Renal cortex interstitium (tissue), 15 donors: ENCODE measurements around the gene CD69. TPM values are rescaled to one million over a fixed set of nuclear protein-coding genes. Genes with fewer than 3 reads are reported as not detected.

ENCODE experiments used
- DNase-seq, 11 donors: peaks; one replicate each; pipeline ENCODE4 v3.0.0-alpha.2; 2013; ENCODE audit warnings: low read depth in 9 of 11, low spot score in 4 of 11; ENCODE audit errors: extremely low read depth in 1 of 11
- long read RNA-seq, 16 experiments: transcript quantifications; one replicate each; lab custom pipeline, GENCODE V29; 2026
- polyA plus RNA-seq, 3 donors: library from polyadenylated mRNA; unstranded; fragments of 120-200 nt; gene quantifications; one replicate each; pipeline ENCODE4 v1.2.1, GENCODE V29; 2013; ENCODE audit not compliant: insufficient read length in 3 of 3

The CD69 gene
- polyA plus RNA-seq, result 1 to 10 TPM; 1.3 to 5.2 (median 3.4) TPM
- long read RNA-seq, donor 1, result 0 reads
- long read RNA-seq, donor 2, result 0 reads
- long read RNA-seq, donor 3, partial matches to known transcripts, result 0 of 4 reads
- long read RNA-seq, donor 3, other reads (novel, unspliced or antisense), result 0 of 4 reads
- long read RNA-seq, donor 4, partial matches to known transcripts, result 0 of 1 reads
- long read RNA-seq, donor 4, other reads (novel, unspliced or antisense), result 0 of 1 reads
- long read RNA-seq, donor 5, result 0 reads
- long read RNA-seq, donor 6, result 0 reads
- long read RNA-seq, donor 7, result 0 reads
- long read RNA-seq, donor 8, result 0 reads
- long read RNA-seq, donor 9, result 0 reads
- long read RNA-seq, donor 10, result 0 reads
- long read RNA-seq, donor 11, partial matches to known transcripts, result 0 of 2 reads
- long read RNA-seq, donor 11, other reads (novel, unspliced or antisense), result 0 of 2 reads
- long read RNA-seq, donor 12, result 0 reads
- long read RNA-seq, donor 13, result 0 reads
- long read RNA-seq, donor 14, result 0 reads
- long read RNA-seq, donor 15, result 0 reads
- long read RNA-seq, donor 16, partial matches to known transcripts, result 0 of 1 reads
- long read RNA-seq, donor 16, other reads (novel, unspliced or antisense), result 0 of 1 reads

DNA sequence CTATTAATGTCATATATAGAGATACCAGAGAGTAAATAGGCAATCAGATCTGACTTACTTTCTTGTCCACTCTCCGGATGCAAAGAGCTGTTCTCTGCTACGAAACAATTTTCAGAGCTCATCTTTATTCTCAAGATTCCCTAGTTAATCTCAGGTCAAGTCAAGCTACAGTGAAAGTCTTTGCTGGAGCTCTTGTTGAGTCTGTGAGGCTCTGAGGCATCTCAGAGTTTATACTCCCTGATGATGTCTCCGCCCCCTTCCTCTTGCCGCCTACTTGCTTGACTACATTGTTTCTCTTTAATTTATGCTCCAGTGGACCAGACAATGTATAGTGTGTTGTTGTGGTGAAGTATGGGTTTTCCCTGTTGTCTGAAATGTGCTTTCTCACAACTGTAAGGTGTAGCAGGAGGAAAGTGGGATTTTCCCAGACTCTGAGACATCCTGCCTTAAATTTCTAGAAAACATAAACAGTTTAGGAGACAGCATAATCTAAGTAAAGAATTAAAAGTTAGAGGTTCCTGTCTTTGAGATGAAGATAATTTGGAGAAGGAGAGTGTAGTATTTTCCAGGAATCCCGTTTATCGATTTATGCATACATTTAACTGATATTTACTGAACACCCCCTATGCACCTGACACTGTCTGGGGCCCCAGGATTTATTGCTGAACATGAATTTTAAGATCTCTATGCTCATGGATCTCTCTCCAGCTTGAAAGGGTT is at the start of gene CD69:
CD69 (minus strand) TSS at position 203 of the 720 bp plus-strand sequence; CDS start at position 122, 81 bp downstream.
- peak in 1 of 11 donors; percentile 24 for DNase-seq

DNA sequence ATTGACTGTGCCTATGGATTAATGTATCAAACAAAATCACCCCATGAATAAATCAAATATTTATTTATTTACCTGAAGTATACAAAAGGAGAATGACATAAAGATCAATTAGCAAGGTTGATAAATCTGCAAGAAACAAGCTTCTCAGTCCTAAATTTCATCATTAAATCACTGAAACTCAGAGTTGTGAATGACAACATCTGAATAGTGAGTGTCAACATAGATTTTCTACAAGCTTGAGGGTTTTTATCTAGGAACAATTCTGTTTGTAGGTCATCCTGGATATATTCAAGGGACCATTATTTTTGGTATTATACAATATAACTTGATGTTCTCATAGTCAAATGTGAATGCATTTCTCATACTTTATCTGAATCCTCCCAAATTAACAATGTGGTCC is 49.2 kb upstream of the CD69 start:
- no peak for DNase-seq

DNA sequence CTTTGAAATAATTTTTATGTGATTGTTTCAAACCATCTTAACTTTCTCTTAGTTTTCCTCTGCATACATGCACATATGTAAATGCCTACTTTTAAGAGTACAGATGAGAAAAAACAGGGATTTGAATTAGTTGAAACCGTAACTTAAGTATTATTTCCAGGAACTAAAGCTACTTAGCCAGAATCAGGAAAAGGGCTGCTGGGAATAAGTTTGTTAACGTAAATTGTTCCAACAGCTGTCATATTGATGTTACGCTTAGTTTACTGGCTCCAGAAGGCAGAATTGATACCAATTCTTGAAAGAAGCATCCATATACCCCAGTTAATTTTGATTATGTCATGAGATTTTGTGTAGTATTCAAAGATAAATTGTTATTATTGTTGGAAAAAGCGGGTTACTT is 48.6 kb upstream of the CD69 start:
- no peak for DNase-seq

DNA sequence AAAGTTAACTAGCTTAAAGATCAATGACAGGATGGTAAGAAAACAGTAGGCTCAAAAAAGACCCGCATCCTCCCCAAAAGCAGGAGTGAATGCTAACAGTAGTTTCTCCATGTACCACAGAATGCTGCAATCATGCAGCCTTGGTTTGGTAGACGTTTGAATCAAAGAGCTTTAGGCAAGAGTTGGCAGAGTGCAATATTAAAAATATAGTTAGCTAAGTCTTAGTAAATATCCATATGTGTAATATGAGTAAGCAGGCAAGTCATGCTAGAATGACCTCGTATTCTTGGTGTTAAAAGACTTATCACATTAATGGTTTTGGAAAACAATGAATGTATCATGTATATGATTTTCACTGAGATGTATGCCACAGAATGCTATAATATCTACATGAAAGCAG is 47.8 kb upstream of the CD69 start:
- no peak for DNase-seq

DNA sequence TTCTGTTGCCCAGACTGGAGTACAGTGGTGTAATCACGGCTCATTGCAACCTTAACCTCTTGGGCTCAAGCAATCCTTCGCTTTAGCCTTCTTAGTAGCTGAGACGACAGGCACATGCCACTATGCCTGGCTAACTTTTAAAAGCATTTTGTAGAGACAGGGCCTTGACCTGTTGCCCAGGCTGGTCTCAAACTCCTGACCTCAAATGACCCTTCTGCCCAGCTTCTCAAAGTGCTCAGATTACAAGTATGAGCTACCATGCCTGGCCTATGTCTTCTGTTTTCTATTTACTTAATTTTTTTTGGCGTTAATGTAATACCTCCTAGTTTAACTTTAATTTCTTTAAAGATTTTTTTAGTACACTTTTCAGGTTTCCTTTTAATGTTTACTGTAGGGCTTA is 46.0 kb upstream of the CD69 start:
- no peak for DNase-seq

DNA sequence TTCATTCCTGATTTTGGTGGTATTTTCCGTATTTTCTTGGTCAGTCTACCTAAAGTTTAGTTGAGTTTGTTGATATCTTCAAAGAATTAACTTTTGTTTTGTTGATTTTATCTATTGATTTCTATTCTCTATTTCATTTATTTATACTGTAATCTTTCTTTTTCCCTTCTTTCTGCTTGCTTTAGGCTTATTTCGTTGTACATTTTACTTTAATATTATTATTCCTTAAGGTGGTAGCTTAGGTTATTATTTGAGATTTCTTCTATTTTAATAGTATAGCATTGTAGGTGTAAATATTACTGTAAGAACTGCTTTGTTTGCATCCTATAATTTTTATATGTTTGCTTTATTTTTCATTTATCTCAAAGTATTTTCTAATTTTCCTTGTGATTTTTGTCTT is 45.2 kb upstream of the CD69 start:
- no peak for DNase-seq

DNA sequence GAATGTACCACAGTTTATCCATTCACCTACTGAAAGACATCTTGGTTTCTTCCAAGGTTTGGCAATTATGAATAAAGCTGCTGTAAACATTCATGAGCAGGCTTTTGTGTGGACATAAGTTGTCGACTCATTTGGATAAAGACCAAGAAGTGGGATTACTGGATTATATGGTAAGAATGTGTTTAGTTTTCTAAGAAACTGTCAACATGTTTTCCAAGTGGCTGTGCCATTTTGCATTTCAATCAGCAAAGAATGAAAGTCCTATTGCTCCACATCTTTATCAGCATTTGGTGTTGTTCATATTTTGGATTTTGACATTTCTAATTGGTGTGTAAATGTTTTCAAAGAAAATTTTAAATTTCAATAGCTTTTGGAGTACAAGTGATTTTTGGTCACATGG is 39.3 kb upstream of the CD69 start:
- DNase-seq, result no peak

DNA sequence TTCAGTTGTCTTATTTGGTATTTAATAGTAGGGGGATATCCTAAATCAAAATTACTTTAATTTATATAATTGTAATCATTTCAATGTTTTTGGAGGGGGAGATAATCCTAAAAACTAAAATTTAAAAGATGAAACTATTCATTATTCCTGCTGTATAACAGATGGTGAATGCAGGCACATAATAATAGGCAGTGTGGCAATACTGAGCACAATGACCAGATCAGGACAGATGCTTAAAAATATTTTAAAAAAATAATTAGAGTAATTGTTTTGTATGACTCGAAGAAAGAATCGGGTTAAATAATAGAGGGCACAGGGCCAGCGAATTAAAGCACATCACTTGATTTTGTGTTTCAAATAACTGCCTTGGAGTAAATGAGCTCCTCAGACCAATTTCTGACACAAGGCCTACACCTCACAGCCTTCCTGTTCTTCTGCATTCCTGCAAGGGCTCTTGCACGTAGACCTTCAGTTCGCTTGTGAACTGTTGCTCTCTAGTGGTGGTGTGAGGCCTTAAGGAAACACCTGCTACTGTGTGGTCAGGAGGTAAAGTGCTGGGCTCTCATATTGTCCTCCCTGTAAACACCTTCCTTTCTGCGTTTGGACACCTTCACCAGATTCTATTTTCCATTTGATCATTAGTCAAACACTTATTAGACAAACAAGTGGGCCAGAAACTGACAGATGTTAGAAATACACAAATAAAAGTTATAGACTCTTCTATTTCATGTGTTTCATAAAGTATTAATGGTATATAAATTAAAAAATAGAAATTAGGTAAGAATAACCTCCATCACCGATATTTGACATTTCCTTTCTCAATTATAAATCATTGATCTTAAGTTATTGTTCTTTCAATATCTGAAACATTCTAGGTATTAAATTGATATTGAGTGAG is 37.3 kb upstream of the CD69 start:
- DNase-seq, result peak in 10 of 11 donors; percentile 26 to 67 (median 47)

DNA sequence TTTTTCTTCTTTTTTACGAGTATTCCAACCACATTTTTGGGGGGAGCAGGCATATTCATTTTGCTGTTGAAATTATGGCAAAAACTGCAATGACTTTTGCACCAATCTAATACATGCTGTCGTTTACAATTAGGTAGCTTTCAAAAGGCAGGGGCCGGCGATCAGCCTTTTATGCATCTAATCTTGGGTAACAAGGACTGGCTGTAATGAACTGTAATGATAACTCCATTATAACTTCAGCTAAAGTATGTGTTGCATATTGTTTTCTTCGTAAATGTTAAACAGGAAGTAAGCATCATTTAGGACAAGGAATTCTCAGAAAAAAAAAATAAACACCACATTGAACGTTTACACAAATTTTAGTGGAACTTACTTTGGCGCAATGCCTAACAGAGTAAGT is 36.3 kb upstream of the CD69 start:
- no peak for DNase-seq

DNA sequence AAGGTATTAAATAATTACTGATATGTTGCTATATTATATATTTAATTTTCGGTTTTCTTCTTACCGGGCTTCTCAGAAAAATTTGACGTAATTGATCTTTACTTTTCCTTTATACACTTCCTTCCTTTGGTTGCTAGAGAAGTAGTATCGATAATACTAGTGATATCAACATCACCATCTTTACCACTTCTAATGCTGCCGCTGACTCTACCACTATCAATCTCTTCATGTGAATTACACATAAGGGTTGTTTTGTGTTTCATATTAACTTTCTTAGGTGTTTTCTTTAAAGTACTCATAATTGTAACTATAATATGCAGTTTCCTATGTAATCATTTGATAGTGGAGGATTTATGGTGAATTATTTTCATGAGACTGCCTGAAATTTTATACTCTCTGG is 35.6 kb upstream of the CD69 start:
- DNase-seq, result no peak

DNA sequence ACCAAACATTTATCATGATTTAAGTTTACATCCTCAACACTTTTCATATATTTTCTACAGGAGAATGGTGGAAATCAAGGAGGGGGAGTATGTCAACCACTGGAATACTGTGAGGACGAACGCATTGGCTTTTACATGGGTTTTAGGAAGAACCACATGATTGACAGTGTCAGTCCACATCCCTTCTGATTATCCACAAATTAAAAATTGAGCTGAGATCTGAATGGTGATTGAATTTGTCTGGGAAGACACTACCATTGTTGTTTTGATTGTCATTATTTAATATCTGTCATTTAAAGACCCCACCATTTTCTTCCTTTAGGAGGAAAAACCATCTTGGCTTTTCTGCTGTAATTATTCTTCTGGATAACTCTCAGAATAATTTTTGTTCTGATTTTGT is 35.2 kb upstream of the CD69 start:
- DNase-seq, result no peak

DNA sequence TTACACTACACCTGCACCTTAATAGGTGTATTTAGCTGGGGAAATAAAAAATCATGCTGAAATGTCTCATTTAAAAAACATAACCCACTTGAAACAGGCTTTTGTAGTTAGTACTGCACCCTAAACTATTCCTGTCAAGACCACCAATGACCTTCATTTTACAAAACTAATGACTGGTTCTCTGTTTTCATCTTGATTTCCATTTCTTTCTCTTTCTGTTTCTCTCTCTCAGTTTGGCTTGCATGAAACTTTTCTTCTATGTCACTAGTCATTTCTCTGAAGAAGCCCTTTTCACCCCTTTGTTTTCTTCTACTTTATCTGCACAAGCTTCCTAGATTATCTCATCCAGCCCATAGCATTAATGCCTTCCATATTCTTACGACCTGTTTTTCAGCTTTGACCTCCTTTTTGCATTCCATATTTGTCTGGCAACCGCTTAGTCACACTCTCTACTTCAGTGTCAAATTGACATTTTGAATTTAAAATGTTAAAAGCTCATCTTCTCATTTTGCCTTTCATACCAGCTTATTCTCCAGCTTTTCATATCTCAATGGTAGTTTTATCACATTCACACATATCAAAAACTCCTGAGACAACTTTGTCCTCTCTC is 33.9 kb upstream of the CD69 start:
- DNase-seq, result no peak

DNA sequence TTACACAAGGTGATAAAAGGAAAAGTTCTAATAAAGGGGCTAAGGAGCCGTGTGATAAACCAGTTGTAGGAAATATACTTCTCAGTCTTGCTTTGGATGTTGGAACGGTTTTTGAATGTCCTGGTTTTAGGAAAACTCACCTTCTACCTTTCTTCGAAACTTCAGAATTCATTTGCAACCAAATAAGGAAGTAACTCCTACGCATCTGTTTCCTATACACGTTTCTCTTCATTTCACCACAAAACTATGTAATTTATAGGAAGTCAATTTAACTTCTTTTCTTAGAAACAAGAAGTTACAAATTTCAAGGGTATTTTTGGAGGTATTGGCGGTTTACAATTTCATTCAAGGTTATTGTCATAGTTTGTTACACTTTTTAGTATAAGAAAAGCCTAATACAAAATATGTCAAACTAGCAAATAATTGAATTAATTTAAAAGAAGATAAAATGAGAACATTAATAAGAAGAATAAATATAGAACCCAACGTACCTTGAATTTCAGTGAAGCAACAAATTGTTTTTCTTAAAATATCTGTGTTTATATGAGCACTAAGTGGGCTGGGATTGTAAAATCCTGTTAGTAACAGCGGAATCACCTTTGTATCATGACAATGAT is 33.2 kb upstream of the CD69 start:
- no peak for DNase-seq

DNA sequence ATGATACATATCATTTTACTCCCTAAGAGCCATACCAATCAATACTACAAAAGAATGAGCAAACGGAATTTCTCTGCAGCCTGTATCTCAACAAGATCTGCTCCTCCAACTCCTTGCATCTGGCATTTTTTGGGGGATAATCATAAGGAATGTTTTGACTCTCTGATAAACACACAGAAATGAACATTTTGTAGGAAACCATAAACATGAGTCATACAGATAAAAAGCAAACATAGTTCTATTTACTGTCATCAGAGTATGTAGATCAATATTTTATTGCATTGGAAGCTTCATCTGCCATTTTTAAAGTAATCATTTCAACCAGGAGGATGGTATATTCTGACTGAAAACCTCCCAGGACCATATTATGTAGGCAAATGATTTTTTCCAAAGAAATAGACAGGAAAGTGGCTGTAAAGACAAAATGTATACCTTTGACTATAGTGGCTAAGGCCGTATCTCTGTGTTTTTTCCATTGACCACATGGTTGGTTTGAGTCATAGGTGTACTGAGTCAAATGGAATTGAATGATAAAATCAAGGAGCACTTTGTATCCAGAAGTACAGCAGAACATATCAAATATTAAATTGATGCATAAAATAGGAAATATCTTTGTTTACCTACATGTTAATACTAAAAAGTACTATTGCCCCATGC is 32.4 kb upstream of the CD69 start:
- no peak for DNase-seq

DNA sequence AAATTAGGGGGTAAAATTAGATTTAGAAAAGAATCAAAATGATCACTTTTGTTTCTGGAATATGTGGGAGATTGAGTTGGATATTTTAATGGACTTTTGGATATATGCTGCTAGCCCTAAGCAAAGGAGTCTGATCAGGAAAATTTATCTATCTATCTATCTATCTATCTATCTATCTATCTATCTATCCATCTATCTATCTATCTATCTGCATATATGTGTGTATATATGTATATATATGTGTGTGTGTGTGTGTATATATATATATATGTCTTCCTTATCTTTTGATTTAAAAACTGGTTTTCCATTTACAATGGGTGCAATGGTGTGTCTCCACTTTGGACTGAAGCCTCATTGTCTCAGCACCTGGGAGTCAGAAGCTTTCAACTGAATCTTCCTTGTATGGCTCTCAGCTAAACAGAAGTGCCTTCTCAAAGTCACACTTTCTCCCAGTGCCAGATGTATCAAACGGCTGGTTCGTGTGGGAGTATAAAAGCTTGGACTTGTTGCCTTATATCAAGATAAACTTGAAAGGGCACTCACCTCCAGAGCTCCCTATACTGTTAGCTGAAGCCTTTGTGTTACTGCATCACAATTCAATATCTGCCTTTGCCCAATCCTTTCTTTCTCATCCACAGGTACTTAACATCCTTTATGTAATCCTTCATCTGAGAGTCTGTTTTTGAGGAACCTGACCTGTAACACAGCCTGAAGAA is 31.6 kb upstream of the CD69 start:
- no peak for DNase-seq

DNA sequence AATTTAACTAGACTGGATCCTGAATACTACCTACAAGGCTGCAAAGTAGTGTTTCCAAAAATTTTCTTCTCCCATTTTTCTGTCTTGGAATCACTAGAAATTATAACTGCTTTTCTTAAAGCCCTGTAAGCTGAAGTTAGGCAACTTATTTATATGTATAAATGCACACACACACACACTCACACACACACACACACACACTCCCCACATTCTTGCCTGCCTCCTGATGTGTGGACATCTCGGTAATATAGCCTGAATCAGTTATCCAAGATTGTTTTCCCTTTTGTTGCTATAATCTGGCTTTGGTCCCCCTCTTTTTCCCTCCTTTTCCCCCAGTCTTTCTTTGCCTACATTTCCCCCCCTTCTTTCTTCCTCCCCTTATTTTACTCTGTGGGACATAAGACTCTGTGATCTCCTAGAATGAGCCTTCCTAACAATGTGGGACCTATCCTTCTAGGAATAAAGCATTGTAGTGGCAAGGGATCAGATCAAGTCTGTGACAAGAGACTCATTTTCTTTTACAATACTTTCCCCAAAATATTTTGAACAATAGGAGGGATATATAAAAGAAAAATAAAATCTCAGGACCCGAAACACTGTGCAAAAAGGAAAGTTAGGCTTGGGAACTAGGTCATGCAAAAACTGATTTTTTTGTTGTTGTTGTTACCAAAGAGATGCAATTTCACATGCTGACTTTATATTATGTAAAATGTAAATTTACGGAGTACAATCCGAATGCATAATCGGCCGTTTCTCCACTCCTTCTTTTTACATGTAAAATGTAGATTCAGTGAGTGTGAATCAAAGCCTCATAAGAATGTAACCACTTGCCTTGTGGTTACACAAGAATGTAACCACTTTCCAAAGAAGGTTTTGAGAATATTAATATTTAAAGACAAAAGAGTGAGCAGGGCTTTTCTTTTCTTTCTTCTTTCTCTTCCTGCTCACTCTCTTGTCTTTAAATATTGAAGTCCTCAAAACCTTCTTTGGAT is 26.3 kb upstream of the CD69 start:
- DNase-seq, result no peak
